ENCODE measurements around the gene NCOA3.

DNA sequence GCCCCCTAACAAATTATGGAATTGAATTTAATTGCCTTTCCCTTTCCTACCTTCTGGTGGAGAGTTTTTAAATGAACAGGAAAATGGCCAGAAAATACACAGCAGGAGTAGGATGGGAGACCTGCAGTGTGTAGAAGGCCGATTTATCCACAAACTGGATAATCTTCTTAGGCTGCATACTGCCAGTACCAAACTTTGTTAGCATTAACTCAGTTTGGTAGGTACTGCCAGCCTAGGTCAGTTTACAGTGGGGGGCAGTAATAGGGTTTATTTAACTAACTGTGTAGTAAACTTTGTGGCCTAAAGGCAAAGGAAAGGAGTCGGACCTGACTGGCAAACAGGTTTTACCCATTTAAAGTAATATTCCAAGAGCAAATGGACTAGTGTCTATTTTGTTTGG lies 4.6 kb downstream of the NCOA3 start:
- TF ChIP-seq POLR2A (IDR thresholded peaks at IDR 0.05; ENCODE audit: low read depth, low read length) = no peak
- no peak for TF ChIP-seq POLR2AphosphoS5 (IDR thresholded peaks at IDR 0.05; ENCODE audit: low read depth, low read length)
- TF ChIP-seq TAF1 (IDR thresholded peaks at IDR 0.05; ENCODE audit: borderline replicate concordance, low read depth, low read length) = no peak
